ENCODE data around the gene LTBP2. TPM values are rescaled to one million over a fixed set of nuclear protein-coding genes. Genes with fewer than 3 reads are reported as not detected.
"Not testable (repeated sequence)": the region's sequence is repeated elsewhere in the genome, so short reads cannot be mapped to it uniquely, and the experiment has no call there.

Gene LTBP2
- total RNA-seq, 1 donor from 2014 or later, result 7.6 TPM

DNA sequence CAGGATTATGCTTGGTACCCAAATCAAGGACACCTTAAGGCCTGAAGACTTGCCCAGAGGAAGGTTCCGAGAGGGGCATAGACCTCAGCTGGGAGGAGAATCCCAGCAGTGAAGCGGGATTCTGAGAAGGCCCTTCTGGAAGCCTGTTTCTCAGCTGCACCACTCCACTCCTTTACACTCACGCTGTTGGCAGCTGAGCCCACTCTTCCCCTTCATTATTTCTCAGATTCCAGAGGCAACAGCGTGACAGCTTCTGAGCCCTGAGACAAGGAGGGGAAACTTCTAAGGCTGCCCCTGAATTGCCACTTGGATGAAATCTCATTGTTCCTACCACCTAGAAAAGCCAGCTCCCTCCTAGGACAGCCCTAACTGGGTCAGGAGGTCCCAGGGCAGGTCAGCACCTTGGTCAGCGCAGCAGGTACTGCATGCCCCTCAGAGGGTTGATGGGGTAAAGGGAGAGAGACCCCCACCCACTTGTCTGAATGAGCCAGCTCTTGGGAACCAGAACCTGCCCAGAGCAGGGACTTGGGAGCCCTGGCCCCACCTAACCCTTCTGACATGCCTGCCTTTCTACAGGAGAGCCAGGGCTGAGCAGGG lies 64.6 kb downstream of the LTBP2 start:
- DNase-seq (ENCODE audit: missing footprints) (no peak), ATAC-seq (no peak)
- intact Hi-C loops (cut with DNase I), result no loop called here

DNA sequence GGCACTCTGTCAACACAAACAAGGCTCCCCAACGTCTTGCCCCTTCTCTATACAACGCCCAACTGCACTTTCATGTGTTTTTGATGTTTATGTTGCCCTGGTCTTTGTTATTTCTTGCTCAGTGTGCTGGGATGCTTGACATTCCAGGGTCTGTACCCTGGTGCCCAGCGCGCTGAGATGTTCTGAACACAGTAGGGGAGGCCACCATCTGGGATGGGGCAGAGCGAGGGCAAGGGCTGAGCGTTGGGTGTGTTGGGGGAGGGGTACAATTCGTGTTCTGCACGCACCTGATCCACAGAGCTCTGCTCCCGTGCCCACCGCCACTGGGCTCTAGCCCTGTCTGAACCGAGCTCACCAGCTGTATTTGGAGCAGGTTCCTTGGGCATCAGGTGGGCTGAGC lies 65.6 kb downstream of the LTBP2 start:
- DNase-seq (ENCODE audit: missing footprints), result no peak
- intact Hi-C loops (cut with DNase I), result no loop called here

DNA sequence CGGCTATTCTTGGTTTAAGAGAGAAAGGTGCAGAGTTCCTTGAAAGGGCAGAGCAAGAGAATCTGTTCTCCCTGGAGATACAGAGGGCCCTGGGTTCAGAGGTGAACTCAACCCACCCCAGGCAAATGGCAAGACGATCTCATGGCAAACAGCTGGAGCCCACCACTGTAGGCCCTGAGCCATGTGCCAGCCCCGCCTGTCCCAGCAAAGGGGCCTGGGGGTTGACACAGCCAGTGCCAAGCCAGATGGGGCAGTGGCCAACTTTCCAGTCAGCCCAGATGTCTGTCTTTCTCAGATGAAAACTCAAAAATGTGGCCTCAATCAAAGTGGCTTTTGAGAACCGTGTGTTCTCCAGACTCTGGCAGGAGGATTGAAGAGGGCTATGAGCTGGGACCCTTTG lies 66.7 kb downstream of the LTBP2 start:
- DNase-seq (ENCODE audit: missing footprints), result no peak
- intact Hi-C loops (cut with DNase I), result no loop called here
- ATAC-seq, result no peak

More for the DNA sequence above, 65.6 kb downstream of the LTBP2 start:
- no peak for ATAC-seq

DNA sequence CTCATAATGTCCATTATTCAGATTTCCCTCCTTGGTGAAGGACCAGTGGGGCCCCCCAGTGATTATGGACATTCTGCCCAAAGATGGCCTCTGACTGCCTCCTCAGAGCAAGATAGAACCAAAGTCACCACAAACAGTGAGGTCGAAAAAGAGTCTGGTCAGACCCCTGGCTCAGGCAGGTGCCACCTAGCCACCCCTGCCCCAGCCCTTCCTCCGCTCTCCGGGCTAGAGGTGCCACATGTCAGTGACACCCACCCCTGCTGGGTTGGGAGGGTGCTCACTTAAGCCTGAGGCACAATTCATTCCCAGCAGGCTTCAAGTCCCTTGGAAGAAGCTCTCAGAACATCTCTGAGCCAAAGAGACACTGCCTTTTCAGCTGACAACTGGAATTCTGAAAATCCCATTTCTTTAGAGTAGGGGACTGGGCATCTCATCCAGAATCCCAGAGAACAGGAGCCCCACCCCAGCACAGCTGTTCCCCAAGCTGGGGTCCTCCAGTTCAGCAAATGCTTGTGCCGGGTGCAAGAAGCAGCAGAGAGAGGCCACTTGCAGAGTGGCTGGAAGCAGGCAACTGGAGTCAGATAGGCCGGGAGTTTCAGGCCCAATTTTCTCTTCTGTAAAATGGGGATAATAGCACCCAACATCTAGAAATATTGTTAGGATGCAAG lies 68.1 kb downstream of the LTBP2 start:
- intact Hi-C loops (cut with DNase I), result no loop called here
- DNase-seq (ENCODE audit: missing footprints), result no peak
- no peak for ATAC-seq

DNA sequence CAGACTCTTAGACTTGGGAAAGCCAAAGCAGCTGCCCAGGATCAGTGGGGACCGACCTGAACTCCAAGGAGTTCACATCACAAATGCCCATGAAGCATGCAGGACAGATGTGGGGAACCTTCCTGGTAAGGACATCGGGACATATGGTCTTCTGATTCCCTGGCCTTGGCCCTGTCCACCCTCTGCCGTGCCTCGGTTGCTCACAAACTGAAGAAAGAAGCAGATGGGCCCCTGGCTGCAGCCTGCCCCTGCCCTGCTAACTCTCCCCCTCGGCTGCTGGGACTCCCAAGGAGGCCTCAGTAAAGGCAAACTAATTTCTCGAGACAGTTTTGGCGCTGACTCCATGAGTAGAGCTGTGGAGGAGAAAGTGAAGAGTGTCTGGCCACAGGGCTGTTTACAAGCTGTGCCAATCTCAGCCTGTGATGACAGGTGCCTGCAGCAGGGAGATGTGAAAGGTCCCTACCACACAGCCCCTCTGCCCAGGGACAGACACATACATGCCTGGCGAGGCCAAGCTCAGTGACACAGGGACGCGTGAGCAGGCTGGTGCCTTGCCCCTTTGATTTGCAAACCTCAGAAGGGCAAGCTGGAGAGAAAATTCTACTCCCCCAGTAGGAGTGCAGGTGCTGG lies 69.9 kb downstream of the LTBP2 start:
- DNase-seq (ENCODE audit: missing footprints) (no peak), ATAC-seq (peak; percentile 55)
- intact Hi-C loops (cut with DNase I), result no loop called here

DNA sequence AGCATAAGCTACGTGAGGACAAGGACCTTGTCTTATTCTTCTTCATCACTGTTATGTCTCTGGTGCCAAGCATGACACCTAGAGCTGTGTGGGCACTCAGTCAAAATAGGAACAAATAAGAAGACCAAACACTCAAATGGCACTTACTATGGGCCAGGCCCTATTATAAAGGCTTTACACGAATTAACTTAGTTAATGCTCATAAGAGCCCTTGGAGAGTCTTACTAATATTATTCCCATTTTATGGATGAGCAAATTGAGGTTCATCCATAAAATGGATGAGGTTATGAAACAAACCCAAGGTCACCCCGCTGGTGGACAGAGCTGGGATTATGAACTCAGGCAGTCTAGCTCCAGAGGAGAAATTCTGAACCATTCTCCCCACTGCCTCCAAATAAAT lies 70.8 kb downstream of the LTBP2 start:
- intact Hi-C loops (cut with DNase I), result no loop called here
- ATAC-seq (no peak), DNase-seq (ENCODE audit: missing footprints) (no peak)

DNA sequence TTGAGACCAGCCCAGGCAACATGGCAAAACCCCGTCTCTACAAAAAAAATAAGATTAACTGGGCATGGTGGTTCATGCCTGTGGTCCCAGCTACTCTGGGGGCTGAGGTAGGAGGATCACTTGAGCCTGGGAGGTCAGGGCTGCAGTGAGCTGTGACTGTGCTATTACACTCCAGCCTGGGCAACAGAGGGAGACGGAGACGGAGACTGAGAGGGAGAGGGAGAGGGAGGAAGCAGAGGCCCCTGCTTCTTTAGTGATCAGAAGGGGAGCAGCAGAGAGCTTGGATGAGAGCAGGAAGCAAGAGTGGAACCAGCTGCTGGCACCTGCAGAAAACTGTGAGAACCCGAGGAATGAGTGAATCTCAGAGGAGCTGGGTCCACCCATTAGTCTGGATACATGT lies 72.5 kb downstream of the LTBP2 start:
- intact Hi-C loops (cut with DNase I), result no loop called here
- ATAC-seq (no peak), DNase-seq (ENCODE audit: missing footprints) (no peak)

DNA sequence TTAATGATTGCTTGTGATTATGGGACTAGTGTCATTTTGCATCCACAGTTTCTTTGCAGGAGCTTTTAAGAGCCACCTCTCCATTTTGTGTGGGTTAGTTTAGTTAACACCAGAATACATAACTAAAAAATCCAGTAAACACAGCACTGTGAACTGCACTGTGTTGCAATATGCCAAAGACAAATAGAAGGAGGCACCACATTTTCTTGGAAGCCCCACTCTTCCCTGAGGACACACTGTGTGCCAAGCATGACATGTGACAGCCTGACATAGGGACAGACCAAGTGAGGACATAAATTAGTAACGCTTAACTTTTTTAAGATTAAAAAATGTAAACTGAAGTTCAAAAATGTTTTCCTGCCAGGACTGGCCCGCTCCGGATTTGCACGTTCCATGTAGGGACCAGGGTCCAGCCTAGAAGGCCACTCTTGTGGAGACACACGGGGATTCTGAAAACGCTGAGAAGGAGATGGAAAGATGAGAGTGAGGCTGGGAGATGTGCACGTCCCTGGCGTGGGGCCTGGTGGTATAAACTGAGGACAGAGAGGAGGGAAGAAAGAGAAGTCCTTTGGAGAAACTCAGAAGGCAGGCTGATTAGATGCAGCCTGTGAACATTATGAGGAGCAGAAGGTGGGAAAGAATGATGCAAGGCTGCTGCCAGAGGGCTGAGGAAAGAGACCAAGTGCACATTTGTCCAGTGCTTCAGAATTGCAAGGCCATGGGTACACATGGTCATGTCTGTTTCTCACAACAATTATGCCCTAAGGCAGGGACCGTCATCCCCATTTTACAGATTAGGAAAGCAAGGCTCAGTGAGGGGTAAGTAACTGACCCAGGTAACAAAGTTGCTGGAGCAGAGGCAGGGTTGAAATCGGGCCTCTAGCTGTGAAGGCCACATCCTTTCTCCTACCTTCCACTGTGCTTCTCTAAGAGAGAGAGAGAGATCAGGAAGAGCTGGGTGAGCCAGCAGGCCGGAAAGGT lies 73.3 kb downstream of the LTBP2 start:
- intact Hi-C loops (cut with DNase I), result no loop called here
- DNase-seq (ENCODE audit: missing footprints), result peak; percentile 18
- ATAC-seq, result no peak

DNA sequence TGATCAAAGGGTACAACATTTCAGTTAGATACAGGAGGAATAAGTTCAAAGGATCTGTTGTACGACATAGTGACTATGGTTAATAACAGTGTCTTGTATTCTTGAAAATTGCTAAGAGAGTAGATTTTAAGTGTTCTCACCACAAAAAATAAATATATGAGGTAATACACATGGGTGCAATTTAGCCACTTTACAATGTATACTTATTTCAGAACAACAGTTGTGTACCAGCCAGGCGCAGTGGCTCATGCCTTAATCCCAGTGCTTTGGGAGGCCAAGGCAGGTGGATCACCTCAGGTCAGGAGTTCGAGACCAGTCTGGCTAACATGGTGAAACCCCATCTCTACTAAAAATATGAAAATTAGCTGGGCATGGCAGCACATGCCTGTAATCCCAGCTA lies 75.7 kb downstream of the LTBP2 start:
- intact Hi-C loops (cut with DNase I); DNase-seq (ENCODE audit: missing footprints); ATAC-seq: not testable (repeated sequence)

DNA sequence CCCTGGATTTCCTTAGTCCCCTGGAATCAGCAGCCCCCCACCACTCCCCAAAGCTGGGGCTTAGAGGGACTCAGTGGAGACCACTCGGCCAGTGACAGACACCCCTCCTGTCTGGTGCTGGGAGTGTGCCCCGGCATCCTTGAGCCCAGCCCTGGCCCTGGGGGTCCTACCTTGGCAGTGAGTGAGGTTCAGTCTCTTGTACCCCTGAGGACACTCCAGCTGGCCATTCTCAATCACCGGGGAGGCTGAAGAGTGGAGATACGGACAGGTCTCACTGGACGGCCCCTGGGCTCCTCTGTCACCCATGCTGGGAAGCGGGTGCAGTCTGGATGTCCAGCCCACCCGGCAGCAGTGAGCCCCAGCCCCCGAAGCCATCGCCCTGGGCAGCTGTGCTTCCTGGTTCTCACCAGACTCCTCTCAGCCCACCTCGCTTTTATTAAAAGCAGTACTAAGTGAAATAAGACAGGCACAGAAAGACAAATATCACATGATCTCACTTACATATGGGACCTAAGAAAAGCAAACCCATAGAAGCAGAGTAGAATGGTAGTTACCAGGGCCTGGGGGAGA lies 76.2 kb downstream of the LTBP2 start:
- intact Hi-C loops (cut with DNase I), result no loop called here
- no peak for DNase-seq (ENCODE audit: missing footprints)
- ATAC-seq, result no peak

DNA sequence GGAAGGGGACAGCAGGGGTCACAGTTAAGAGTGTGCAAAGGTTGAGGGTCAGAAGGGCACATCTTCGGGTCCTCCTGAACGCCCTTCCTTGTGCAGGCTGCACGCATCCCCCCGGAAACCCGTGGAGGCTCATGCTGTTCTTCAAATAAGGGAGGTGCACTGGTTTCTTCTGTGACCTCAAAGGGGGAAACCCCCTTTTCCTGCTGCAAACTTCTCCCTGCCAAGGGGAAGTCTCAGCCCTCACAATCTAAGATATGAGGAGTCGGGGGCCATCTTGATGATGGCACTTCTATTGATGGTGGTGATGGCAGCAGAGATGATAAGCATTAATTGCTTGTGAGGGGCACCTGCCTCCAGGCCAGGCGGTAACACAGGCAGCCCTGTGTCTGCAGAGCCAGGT lies 78.5 kb downstream of the LTBP2 start:
- intact Hi-C loops (cut with DNase I), result no loop called here
- ATAC-seq (no peak), DNase-seq (ENCODE audit: missing footprints) (no peak)

DNA sequence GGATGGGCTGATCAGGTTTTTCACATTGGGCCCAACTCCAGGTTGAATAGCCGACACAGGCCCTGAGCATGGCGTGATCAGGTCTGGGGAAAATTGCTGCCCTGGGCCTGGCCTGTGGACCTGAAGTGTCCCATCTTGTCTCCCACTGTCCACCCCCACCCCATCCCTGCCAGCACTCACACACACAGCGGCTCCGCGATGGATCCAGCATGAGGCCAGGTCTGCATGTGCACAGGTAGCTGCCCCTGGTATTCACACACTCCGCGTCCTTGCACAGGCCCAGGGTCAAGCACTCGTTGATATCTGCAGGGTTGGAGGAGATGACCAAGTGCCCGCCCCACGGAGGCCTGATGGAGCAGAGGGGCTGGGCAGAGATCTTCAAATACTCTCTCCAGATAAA lies 79.8 kb downstream of the LTBP2 start:
- intact Hi-C loops (cut with DNase I), result no loop called here
- ATAC-seq (no peak), DNase-seq (ENCODE audit: missing footprints) (no peak)

DNA sequence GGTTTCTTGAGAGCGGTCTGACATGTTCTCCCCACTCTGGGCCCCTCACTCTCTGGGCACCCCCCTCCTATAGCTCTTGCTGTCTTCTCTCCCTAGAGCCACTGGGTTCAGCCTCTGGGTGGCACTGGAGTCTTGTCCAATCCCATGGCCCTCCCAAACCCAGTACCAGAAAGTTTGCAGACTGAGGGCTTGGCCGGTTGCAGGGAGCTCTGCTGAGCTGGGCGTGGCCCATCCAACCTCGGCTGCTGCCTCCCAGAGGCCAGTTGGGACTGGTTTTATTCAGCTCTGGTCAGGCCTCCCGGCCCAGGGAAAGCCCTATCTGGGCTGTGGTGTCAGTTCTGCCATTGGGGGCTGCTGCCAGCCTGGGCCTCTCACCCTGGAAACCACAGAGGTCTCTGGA lies 80.6 kb downstream of the LTBP2 start:
- ATAC-seq (peak; percentile 66), DNase-seq (ENCODE audit: missing footprints) (no peak)
- intact Hi-C loops (cut with DNase I), result no loop called here

DNA sequence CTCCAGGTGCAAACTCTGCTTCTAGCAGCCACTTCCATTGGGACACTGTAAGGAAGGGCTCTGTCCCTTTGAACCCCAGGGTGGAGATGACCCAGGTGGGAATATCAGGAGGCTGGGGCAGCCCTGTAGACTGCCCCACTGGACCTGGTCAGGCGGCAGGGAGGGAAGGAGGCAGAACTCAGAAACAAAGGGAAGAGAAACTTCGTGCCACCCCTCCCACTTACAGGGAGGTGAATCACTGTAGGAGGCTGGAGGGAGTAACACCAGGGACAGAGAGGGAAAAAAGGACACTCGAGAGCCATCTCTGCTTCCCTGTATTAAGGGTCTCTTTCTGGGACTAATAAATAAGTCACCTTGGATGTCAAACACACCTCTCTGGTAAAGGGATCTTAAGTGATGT lies 81.0 kb downstream of the LTBP2 start:
- intact Hi-C loops (cut with DNase I), result no loop called here
- ATAC-seq (no peak), DNase-seq (ENCODE audit: missing footprints) (no peak)

DNA sequence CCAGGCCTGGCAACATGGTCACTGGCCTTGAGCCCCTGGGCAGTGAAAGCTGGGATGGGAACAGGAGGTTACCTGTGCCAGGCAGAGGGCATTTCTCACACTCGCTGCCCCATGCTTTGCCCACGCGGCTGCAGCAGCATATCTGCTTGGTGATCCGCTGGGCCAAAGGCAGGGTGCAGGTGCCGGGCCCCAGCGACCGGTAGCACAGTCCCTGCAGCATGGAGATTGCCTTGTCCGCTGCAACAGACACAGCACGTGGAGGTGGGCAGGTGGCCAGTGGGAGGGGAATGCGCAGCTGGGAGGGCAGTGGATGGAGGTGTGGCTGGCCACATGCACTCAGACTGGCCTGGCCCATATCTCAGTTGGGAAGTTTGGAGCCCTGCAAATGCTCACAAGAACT lies 83.2 kb downstream of the LTBP2 start:
- intact Hi-C loops (cut with DNase I), result no loop called here
- DNase-seq (ENCODE audit: missing footprints) (no peak), ATAC-seq (no peak)

DNA sequence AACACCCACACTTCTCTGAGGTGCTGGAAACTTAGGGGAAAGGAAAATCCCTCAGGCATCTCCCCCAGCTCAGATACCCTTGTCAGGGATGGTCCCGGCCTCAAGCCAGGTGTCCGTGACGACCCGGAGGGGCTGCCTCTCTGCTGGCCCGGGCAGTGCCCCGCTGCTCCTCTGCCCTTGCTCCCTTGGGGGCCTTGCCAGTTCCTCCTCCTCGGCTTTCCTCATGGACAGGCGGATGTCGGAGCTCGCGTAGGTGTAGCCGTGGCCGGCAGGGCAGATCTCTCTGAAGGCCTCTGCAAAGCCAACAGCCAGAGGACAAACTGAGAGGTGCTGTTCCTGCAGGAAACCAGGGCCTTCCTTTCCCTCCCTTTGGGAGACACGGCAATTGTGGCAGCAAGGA lies 83.6 kb downstream of the LTBP2 start:
- no peak for DNase-seq (ENCODE audit: missing footprints)
- intact Hi-C loops (cut with DNase I), result no loop called here
- no peak for ATAC-seq

DNA sequence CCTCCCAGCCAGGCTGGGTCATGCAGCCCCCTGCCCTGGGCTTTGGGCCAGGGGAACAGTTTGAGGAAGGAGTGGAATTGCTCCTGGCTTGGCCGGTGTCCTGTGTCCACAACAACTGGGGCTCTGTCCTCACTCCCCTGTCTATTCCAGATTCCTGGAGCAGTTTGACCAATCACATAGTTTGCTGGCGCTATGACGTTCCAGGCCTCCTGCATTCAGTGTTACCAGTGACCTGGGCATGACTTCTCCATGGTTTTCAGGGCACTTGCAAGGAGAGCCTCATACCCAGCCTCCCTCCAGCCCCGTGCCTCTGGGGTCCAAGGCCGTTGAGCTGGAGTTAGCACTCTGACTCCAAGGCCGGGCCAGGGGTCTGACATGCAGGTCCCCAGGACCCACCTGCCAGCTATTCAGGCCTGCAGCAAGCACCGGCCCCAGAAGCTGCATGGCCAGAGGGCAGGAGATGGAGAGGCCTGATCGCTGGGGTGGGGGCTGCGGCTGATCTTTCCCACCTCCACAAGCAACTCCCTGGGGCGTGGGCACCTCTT lies 84.2 kb downstream of the LTBP2 start:
- ATAC-seq (no peak), DNase-seq (ENCODE audit: missing footprints) (no peak)
- intact Hi-C loops (cut with DNase I), result no loop called here

DNA sequence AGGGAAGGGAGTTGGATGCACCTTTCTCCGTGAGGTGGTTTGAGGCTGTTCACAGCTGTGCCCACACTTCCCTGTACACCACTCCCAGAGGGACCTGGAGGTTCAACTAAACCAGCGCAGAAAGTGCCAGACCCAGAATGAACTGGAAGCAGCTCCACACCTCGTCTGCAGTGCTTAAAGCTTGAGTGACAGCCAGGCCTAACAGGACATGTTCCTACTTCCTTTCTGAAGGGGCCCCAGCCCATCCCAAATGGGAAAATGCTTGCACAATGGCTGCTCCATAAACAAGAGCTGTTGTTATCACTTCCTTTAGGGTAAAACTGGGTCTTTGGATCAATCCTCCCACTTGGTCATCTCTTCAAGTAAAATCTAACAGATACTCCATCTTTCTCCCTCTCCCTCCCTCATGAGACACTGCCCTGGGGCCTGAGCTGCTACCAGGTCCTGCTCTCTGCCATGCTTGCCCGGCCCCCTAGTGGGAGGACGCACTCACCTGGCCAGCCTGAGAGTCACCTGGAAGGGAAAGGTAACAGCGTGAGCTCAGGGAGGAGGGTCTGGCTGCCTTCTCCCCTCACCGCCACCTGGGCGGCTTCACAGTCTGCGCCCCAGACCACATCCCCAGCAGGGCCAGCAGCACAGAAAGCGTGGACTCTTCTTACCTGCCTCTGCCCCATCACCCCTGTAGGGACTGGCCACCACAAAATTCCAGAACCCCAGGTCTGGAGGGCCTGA lies 85.0 kb downstream of the LTBP2 start:
- intact Hi-C loops (cut with DNase I), result no loop called here
- no peak for ATAC-seq
- DNase-seq (ENCODE audit: missing footprints), result no peak

Measured in Right ventricle myocardium inferior (tissue), 1 donor.